ENCODE data around the gene ST3GAL3.

- no peak for TF ChIP-seq CTCF (IDR thresholded peaks at IDR 0.05; ENCODE audit: borderline replicate concordance, extremely low read depth, low read length, poor library complexity, severe bottlenecking)
- TF ChIP-seq EZH2 (IDR thresholded peaks at IDR 0.05; ENCODE audit: borderline replicate concordance, low read depth, low read length, severe bottlenecking) = no peak
Measured at GRCh38 chr1:43818691-43819090, 111.4 kb downstream of the ST3GAL3 start.

All from DND-41 (cell line).